Kidney epithelial cell (primary cell): ENCODE results near the gene FBLN2. TPM values are rescaled to one million over a fixed set of nuclear protein-coding genes. Genes with fewer than 3 reads are reported as not detected.

ENCODE experiments used
- DNase-seq: peaks from one replicate; pipeline ENCODE4 v3.0.0-alpha.2; 2010; ENCODE audit warnings: low read depth
- H3K27me3 ChIP-seq: 2 replicates; pipeline ENCODE4 v1.6.0; 2011; ENCODE audit warnings: low read length; ENCODE audit not compliant: control insufficient read depth, insufficient read depth
- H3K36me3 ChIP-seq: 2 replicates; pipeline ENCODE4 v1.5.1; 2011; ENCODE audit warnings: low read length; ENCODE audit not compliant: control insufficient read depth, insufficient read depth
- H3K4me3 ChIP-seq: 2 replicates; pipeline ENCODE4 v1.5.1; 2011; ENCODE audit warnings: low read depth, mild to moderate bottlenecking, control low read depth, low read length
- CTCF ChIP-seq: IDR thresholded peaks from 2 replicates; pipeline ENCODE4 v1.5.1; 2011; ENCODE audit warnings: mild to moderate bottlenecking, moderate library complexity, low read length, control low read depth, inconsistent platforms; ENCODE audit not compliant: insufficient read depth, poor library complexity, severe bottlenecking
- total RNA-seq: library from RNA; depleted of rRNA; stranded (reverse); fragments of >200 nt; gene quantifications from 2 replicates; pipeline ENCODE4 v1.2.3, GENCODE V29; 2015

The FBLN2 gene
- total RNA-seq, 1 donor from 2014 or later = 6.7 TPM

GRCh38 chr3:13612829-13613228 lies 63.9 kb downstream of the FBLN2 start:
- DNase-seq = no peak
- Histone ChIP-seq H3K27me3 (peaks cover 7% of the 10 kb centered on the region), H3K4me3 (no peak overlapping the region), H3K36me3 (no peaks in the 10 kb centered on the region)
- no peak for TF ChIP-seq CTCF

- Histone ChIP-seq H3K36me3 (no peaks in the 10 kb centered on the region), H3K4me3 (no peak overlapping the region), H3K27me3 (peaks cover 5% of the 10 kb centered on the region)
- no peak for DNase-seq
- no peak for TF ChIP-seq CTCF
These were observed 64.6 kb downstream of the FBLN2 start for GRCh38 chr3:13613343-13614190.

- DNase-seq = no peak
- no peak for TF ChIP-seq CTCF
- H3K27me3 ChIP-seq = peaks cover 5% of the 10 kb centered on the region
- H3K36me3 ChIP-seq = no peaks in the 10 kb centered on the region
- no peak overlapping the region for H3K4me3 ChIP-seq
These were observed 65.7 kb downstream of the FBLN2 start for GRCh38 chr3:13614607-13615006.

- Histone ChIP-seq H3K27me3 (peaks cover 3% of the 10 kb centered on the region), H3K36me3 (no peaks in the 10 kb centered on the region), H3K4me3 (no peak overlapping the region)
- TF ChIP-seq CTCF = no peak
- DNase-seq = no peak
These were observed 66.1 kb downstream of the FBLN2 start for GRCh38 chr3:13615019-13615528.

- no peak for TF ChIP-seq CTCF
- no peak for DNase-seq
- no peak overlapping the region for H3K4me3 ChIP-seq
- H3K27me3 ChIP-seq = no peaks in the 10 kb centered on the region
- H3K36me3 ChIP-seq = no peaks in the 10 kb centered on the region
These were observed 67.4 kb downstream of the FBLN2 start for GRCh38 chr3:13616359-13616758.
